ENCODE measurements around the gene NAV1.
"Not testable (repeated sequence)": the region's sequence is repeated elsewhere in the genome, so short reads cannot be mapped to it uniquely, and the experiment has no call there.

The NAV1 gene

GRCh38 chr1:201566933-201567801, 28.2 kb downstream of the NAV1 start:
- DNase-seq = no peak

GRCh38 chr1:201568265-201568664, 29.3 kb downstream of the NAV1 start:
- DNase-seq = no peak

- DNase-seq = no peak
Measured at GRCh38 chr1:201568859-201569294, 29.9 kb downstream of the NAV1 start.

DNA sequence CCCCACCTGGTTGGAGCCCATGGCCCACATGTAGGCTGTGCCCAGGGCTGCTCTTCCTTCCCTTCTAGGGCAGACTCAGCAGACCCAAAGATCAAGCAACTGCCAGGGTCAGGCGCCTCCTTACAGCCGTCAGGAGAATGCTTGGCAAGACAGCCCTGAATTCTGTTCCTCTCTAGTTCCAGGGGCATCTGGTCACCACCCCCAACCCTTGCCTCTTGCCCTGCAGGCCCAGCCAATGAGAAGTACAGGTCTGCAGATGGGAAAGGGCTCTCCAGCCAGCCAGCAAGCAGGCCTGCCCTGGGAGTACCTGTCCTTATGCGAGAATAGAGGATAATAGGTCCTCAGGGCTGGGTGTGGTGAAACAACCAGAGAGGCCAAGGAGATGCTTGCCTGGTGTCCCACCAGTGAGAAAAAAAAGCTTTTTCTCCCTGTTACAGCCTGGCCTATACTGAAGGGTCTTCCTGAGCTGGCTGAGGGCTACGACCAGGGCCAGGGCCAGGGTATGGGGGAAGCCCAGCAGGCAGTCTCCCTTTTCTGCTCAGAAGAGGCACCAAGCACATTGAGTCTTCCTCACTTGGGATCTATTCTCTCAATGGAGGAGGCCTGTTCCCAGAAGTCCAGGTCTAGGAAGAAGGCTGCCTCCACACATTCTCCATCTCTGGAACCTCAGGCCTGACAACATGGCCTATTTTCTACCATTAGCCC, 31.4 kb downstream of the NAV1 start:
- DNase-seq = no peak

DNA sequence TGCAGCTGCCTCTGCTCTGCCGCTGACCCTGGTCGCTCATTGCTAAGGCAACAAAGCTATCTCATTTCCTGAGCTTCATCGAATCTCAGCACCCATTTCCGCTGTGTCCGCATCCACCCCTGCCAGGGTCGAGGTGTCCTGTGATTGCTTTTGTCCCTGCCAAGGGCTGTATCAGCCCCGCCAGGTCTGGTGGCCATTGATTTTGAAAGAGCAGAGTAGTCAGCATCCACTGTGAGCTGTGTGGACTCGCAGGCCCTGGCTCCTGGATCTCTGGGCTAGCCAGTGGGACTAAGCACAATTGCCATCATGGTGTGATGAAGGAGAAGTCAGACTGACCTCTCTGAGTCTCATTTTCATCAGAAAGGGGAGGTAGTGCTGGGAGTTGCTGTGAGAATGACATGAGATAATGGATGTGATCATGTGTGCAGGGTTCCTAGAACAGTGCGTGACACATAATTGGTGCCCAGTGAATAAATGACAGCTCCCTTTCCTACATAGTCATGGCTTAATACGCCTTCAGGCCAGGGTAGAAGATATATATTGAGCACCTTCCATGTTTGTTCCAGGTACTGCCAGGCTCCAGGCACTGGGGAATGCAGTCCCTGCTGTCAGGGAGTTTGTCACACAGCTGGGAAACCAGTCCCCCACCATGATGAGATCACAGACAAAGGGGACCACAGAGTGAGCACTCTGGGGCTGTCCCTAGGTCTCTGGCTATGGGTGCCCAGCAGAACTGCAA, 32.1 kb downstream of the NAV1 start:
- DNase-seq = no peak

- no peak for DNase-seq
Measured at GRCh38 chr1:201573030-201573429, 34.1 kb downstream of the NAV1 start.

DNA sequence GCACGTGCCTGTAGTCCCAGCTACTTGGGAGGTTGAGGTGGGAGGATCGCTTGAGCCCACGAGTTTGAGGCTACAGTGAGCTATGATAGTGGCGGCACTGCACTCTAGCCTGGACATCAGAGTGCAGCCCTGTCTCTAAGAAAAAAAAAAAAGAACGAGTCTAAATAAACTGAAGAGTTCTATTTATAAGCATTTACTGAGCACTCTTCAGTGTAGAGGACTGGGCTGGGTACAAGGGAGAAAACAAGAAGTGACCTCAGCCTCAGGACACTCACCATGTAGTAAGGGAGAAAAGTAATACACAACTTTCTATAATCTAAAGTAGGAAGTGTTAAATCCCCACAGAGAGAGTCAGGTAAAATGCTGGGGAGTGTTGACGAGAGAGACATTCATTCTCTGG, 35.0 kb downstream of the NAV1 start:
- DNase-seq = no peak

DNA sequence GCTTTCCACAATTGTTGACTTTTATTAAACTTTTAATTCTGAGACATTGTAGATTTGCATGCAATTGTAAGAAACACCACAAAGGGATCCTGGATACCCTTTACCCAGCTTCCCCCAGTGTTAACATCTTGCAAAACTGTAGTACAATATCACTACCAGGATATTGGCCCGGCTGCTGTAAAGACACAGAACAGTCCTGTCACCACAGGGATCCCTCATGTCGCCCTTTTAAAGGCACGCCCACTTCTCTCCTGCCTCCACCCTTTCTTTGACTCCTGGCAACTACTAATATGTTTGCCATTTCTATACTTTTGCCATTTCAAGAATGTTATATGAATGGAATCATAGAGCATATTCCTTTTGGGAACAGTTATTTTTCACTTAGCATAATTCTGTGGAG, 37.0 kb downstream of the NAV1 start:
- DNase-seq = no peak

DNA sequence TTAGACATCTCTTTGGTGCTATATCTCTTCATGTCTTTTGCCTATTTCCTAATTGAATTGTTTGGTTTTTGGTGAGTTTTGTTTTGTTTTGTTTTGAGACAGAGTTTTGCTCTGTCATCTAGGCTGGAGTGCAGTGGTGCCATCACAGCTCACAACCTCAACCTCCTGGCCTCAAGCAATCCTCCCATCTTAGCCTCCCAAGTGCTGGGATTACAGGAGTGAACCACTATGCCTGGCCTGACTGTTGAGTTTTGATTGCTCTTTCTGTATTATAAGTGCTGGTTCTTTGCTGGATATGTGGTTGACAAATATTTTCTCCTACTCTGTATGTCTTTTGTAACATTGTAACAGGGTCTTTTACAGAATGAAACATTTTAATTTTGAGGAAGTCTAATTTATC, 38.0 kb downstream of the NAV1 start:
- no peak for DNase-seq

- no peak for DNase-seq
Measured at GRCh38 chr1:201578008-201578888, 39.3 kb downstream of the NAV1 start.

- not testable (repeated sequence) for DNase-seq
Measured at GRCh38 chr1:201581371-201581770, 42.4 kb downstream of the NAV1 start.

GRCh38 chr1:201582705-201583442, 43.9 kb downstream of the NAV1 start:
- no peak for DNase-seq

DNA sequence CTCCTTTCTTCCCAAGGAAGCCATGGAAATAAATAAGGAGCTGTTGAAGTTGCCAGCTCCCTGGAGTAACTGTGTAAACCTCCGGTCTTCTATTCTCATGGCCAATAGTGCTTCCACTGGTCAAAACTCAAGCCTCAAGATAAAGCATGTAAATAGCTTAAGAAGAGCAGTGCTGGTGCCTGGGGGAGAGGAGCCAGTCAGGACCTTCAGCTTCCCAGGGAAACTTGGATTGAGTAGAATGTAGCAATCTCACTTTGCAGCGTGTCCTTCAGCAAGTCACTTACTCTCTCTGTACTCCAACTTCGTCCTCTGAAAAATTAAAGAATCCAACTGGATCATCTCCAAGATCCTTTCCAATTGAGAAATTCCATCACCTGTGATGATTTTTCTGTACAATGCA, 44.7 kb downstream of the NAV1 start:
- DNase-seq = no peak

GRCh38 chr1:201584471-201585092, 45.7 kb downstream of the NAV1 start:
- DNase-seq = no peak

DNA sequence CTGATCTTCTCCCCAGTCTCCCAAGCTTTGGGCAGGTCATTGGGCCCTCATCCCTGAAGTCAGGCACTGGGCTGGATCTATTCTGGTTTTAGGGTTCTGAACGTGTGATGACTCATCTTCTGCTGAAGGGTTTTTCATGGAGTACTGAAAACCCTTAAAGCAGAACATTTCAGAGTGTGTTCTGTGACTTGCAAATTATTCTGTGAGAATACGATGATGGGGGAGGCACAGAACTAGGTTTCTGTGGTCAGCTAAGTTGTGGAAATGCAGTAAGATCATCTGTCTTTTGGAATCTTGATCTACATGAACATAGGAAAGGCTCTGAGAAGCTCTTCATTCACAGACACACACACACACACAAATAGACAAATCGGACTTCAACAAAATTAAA, 46.2 kb downstream of the NAV1 start:
- no peak for DNase-seq

GRCh38 chr1:201585901-201586300, 47.0 kb downstream of the NAV1 start:
- DNase-seq = no peak

- DNase-seq = no peak
Measured at GRCh38 chr1:201586806-201587205, 47.9 kb downstream of the NAV1 start.

GRCh38 chr1:201587729-201588128, 48.8 kb downstream of the NAV1 start:
- no peak for DNase-seq
